GM21786 (cell line): ENCODE data around the gene DUS1L.

Experiments
- ATAC-seq: cut with Tn5 transposase; IDR thresholded peaks from one replicate; pipeline ENCODE4 v1.9.1; 2021; ENCODE audit not compliant: unreplicated experiment

DUS1L gene

GRCh38 chr17:82077617-82078358, 12.2 kb upstream of the DUS1L start:
- no peak for ATAC-seq

DNA sequence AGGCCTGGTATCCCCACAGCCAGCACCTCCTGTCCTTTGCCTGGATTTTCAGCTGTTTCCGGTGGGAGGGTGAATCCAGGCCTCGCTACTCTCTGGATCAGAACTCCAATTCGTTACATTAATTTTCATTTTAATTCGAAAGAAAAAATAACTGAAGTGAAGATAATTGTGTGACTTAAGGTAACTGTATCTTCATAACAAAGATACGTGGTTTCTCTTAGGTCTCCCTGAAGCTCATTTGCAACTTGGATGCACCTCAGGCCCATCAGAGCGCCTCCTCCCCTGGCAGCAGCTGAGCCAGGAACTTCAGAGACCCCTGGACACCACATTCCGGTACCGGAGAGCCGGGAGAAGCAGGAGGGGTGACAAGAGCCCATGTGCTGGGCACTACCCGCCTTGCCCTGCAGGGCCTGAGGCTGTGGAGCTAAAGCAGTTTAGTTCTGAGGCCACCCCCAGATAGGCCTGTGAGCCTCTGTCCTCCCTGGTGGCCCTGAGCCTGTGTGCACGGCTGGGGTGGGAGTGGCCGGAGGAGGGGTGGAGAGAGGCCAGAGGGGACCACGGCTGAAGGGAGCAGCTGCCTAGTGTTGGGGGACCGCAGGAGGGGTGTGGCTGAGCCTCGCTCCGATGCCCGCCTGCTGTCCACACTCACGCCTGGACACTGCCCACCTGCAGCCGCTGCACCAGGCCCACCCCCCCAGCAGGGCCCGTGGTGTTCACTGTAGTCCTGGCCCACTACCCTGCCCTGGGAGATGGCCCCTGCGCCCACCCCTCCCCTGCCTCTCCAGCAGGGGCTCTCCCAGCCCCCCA, 11.4 kb upstream of the DUS1L start:
- no peak for ATAC-seq

GRCh38 chr17:82076018-82076784, 10.6 kb upstream of the DUS1L start:
- no peak for ATAC-seq

DNA sequence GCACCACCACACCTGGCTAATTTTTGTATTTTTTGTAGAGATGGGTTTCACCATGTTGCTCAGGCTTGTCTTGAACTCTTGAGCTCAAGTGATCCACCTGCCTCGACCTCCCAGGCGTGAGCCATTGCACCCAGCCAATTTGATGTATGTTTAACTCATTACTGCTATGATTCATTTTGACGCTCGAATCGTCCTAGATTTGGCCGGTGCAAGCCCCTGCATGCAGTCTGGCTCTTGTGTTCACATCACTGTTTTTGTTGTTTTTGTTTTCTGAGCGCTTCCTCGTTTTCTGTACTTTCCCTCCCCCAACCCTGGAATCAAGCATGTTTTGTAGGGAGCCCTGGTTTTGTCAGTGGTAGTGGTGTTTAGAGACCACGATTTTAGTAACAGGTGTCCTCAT, 7.8 kb upstream of the DUS1L start:
- no peak for ATAC-seq

DNA sequence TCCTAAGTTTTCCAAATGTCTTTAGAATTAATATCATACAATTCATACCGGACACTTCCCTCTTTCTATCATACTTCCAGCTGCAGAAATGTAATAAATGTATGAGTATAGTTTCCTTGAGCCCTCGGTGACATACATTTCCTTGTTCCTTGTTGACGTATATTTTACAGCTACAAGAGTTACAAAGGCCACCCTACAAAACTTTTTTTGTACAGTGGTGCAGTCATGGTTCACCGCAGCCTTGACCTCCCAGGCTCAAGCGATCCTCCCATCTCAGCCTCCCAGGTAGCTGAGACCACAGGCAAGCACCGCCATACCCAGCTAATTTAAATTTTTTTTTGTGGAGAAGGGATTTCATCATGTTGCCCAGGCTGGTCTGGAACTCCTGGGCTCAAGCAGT, 7.2 kb upstream of the DUS1L start:
- ATAC-seq = no peak

DNA sequence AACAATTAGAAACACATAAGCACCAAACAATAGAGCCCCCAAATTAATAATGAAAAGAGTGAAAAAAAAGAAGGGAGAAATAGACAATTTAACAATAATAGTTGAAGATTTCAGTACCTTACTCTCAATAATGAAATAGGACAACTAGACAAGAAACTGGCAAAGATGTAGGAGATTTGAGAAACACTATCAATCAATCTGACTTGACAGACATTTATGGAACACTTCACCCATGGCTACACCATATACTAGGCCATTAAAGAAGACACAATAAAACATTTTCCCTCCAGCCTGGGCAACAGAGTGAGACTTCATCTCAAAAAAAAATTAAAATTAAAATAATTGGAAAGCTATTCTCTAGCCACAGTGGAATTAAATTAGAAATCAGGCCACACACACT, 5.0 kb upstream of the DUS1L start:
- no peak for ATAC-seq

GRCh38 chr17:82065193-82065637, 389 bp downstream of the DUS1L start:
- no peak for ATAC-seq

GRCh38 chr17:82064433-82065192, 991 bp downstream of the DUS1L start:
- ATAC-seq = no peak

DNA sequence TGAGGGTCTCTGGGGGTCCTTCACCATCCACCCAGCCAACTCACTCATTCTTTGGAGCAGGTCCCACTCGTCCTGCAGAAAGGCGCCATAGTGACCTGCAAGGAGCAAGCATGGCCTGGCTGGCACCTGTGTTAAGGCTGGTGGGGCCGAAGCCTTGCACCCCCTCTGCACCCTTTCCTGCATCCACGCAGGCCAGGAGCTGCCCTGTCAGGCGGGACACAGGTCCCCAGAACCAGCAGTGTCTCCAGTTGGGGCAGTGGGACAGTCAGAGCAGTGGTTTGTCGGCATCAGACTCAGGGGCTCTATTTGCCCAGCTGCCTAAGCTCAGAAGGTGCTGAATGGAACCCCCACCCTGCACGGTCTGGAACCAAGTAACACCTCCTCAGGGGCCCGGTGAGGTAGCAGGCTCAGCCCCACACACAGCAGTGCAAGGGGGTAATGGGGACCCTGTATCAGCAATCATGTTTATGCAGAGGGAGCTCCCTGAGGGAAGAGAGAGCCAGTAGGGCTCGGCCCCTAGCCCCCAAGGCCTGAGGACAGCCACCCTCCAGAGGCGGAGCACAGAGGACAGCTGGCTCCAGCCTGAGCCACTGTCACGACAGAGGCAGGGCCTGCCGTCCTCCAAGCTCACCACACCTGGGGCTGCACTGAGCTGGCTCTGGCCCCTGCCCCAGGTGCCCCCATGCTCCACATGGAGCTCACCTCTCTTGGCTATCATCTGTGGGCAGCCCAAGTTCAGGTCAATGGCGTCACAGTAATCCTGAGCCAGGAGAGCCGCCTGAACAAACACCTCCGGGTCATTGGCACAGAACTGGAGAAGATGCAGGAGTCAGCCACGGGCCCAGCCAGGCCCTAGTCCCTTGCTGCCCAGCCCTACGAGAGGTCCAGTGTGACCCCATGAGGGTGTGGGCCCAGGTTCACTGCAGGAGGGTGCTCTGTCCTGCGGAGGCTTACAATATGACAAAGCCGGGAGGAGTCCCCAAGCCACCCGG, 1.9 kb downstream of the DUS1L start:
- ATAC-seq = no peak

DNA sequence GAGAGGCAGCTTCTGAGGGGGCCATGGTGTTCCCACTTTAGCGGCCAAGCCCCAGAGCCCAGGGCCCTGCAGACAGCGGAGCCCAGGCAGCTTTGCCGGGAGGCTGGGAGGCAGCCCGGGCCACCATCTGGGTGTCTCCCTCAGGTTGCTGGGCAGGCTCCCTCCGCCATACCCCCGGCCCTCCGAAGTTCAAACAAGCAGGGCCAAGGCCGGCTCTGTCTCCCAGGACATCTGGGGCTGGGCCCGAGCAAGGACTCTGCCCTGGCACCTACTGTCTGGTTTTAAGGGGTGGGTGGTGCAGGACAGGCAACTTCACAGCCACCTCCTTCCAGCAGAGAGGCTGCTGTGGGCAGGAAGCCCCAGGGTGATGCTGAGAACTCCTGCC, 2.6 kb downstream of the DUS1L start:
- no peak for ATAC-seq

- no peak for ATAC-seq
Measured at GRCh38 chr17:82062076-82062983, 3.3 kb downstream of the DUS1L start.

DNA sequence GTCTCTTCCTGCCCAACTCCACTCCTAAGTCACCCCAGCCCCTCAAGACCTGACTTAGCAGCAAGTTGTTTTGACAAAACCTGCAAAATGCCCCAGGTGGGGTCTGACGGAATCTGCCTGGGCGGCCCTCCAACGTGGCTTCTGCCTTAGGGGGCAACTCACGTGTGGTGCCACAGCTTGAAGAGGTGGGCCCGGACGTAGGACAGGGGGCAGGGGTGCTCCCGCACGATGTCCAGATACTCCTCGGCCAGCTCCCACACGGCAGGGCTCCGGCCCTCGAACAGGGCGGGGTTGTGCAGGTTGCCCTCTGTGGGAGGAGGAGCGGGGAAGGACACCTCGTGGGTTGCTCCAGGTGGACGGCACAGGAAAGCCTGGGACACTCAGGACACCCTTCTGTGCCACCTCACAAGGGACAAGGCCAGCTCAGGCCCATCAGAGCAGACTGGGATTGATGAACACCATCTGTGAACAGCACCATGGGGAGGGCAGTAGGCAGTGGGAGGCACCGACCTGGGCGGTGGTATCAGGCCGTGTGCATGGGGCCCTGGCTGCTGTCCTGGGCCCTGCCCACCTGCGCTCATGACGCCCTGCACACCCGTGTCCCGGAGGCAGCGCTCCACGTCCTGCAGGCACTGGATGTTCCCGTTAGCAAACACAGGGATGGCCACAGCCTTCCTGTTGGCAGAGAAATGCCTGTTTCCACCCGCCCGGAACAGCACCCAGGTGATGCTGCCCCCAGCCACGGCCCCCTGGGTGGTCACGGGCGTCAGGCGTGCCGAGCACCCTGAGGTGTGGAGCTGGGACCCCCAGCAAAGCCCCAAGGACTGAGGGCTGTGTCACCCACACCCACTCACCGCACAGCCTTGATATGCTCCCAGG, 4.3 kb downstream of the DUS1L start:
- no peak for ATAC-seq

GRCh38 chr17:82060614-82061013, 5.0 kb downstream of the DUS1L start:
- ATAC-seq = no peak

- no peak for ATAC-seq
Measured at GRCh38 chr17:82060001-82060380, 5.6 kb downstream of the DUS1L start.

GRCh38 chr17:82059272-82060000, 6.2 kb downstream of the DUS1L start:
- ATAC-seq = no peak

GRCh38 chr17:82058855-82059249, 6.8 kb downstream of the DUS1L start:
- no peak for ATAC-seq

DNA sequence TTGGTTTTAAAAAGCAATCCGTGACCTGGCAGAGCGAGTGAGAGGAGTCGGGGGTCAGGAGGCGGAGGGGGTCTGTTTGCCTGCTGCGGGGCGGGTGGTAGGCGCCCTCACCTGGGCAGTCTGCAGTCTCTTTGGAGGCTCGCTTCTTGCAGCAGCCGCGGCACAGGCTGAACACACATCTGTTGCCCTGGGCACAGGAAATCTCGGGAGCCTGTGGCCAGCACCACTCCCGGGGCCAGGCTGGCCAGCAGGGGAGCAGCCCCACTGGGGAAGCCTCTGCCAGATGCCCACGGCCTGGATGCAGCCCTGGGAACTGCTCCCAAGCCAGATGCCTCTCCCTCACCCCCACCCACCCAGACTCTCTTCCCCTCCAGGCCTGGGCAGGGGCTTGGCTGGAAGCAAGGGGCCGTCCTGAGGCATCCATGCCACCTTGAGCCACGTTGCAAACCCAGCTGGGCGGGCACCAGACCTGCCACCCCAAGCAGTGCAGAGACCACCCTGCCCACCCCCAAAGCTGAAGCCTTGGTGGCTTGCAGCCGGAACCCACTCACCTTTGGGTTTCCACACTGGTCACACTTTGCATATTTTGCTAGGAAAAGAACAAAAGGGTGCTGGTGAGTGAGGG, 7.3 kb downstream of the DUS1L start:
- ATAC-seq = no peak
